GM19395 (cell line): ENCODE data around the gene GPR34.
"Not testable (repeated sequence)": the region's sequence is repeated elsewhere in the genome, so short reads cannot be mapped to it uniquely, and the experiment has no call there.

Experiments used
- ATAC-seq: cut with Tn5 transposase; IDR thresholded peaks from one replicate; pipeline ENCODE4 v1.9.1; 2021; ENCODE audit warnings: mild to moderate bottlenecking, moderate library complexity; ENCODE audit not compliant: unreplicated experiment

The GPR34 gene, protein sequence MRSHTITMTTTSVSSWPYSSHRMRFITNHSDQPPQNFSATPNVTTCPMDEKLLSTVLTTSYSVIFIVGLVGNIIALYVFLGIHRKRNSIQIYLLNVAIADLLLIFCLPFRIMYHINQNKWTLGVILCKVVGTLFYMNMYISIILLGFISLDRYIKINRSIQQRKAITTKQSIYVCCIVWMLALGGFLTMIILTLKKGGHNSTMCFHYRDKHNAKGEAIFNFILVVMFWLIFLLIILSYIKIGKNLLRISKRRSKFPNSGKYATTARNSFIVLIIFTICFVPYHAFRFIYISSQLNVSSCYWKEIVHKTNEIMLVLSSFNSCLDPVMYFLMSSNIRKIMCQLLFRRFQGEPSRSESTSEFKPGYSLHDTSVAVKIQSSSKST

DNA sequence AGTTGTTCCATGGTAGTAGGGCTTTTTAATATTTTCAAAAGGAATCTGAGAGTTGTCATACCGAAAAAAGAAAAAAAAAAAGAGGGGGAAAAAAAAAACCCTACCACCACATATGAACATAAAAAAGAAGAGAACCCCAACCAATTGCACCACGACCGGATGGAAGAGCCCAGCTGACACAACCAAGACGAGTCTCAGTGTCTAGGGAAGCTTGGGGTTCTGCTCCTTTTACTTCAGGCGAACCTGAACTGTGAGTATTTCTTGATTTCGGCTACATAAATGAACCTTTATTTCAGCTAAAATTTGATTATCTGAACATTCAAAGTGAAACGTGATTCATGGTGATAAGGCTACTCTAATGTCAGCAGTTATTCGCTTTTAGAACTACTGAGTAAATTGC, at the start of gene GPR34:
GPR34 (plus strand) TSS at position 139 of the 400 bp plus-strand sequence. CDS start 6,661 bp downstream, outside the sequence.
- peak; percentile 55 for ATAC-seq

DNA sequence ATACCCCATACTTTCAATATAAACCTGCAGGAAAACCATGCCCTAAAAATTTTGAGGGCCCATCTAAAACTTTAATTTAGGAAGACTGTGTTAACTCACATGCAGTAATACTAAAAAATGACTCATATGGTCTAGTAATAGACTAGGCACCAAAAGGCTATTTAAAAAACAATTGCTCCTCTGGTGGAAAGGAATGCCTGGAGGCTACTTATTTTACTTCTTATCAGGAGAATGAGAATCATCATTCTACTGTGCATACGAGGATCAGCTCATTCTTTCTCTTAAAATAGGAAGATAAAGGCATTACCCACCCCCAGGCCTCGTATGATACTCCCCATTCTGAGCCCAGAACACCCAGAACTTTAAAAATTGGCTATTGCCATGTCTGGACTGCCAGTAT, 42.6 kb upstream of the GPR34 start:
- not testable (repeated sequence) for ATAC-seq

DNA sequence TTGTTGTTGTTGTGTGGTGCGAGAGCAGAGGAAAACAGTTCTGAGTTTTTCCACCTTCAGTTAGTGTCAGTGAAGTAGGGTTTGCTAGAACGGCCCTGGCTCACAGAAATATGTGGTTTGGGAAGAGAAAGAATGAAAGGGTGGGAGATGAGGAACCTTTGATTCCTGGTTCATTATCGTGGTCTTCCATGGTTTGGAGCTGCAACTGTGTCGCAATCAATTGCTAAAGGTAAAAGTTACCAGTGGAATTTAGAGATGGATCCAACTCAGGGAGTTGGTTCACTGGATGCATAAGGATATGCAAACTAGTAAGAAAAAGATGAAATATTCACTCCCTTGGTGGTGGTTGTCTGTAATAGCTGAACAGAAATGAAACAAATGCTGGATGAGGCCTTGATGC, 35.6 kb upstream of the GPR34 start:
- no peak for ATAC-seq

DNA sequence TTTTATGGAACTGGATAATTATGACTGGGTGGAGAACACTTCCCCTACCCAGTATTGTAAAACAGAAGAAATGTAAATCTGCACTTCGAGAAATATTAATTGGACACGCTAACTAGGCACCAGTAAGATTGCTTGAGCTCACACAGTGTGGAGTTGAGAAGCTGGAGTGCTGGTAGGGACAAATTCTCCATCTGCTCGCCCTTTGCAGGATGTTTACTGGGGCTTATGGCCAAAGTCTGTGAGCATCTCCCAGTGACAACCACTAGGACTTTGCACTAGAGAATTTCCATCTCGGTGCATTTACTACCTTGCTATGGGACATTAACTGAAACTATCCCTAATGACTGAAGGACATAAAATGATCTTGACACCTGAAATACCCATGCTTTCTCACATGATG, 33.7 kb upstream of the GPR34 start:
- ATAC-seq = no peak

DNA sequence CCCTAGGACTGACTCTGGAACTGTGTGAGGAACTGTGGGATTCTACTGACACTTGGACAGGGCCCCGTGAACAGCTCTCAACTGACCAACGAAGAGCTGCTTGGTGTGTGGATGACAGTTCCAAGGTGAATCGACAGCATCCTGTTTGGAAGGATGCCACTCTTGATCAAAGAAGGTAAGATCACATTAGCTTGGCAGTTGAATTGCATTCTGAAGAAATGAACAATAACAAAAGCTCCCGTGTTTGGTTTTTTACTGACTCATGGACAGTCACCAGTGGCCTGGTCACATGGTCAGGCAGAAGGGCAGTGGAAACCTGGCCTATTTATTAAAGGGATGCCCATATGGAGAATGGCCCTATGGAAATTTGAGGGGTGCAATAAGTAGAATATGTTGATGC, 33.1 kb upstream of the GPR34 start:
- ATAC-seq = no peak

DNA sequence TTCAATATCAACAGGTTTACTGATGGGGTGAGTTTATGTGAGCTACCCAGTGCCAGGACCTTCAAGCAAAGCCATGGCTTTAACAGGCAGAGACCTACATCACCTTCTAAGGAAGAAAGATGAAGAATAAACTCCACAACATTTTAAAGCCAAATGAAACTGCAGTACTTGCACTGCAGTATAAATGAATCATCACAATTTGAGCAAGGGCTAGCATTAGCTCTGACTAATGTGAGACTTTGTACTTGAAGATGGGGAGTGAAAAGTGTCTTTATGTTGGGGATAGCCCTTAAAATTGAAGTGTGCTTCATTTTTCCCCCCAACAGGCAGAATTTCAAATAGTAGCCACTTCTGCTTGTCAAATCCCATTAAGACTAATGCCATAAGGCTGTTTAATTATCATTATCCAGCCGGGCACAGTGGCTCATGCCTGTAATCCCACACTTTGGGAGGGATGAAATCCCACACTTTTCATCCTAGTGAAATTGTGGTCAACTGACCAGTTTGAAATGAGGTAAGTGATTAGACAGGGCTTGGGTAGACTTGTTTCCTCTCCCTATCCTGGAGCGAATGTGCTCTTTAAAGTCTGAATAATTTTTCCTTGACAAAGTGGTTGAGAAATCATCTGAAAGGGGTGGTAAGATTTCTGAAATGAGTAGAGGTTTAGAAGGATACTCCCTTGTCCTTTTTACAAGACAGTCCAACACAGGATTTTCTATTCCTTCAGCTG, 27.2 kb upstream of the GPR34 start:
- ATAC-seq = no peak

DNA sequence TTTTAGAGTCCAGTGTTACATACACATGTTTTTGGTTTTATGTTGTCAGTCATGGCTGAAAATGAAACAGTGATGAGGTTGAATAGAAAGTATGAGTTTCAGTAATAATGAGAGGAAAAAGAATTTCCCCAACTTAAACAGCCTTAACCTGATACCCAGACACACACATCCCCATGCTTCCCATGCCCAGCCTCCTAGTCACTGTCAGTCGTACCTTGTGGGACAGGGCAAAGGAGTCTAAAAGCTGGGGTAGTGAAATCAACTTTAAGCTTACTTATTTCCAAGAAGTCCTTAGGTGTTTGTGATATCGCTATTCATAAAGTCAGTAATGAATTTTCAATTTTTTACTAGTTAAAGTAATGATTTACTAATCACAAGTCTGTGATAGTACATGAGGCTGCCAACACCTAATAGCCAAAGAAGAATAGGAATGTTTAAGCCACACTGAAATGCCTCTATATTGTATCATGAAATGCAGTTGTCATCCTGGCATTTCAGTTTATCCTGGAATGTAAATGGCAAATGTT, 24.3 kb upstream of the GPR34 start:
- ATAC-seq = peak; percentile 88

DNA sequence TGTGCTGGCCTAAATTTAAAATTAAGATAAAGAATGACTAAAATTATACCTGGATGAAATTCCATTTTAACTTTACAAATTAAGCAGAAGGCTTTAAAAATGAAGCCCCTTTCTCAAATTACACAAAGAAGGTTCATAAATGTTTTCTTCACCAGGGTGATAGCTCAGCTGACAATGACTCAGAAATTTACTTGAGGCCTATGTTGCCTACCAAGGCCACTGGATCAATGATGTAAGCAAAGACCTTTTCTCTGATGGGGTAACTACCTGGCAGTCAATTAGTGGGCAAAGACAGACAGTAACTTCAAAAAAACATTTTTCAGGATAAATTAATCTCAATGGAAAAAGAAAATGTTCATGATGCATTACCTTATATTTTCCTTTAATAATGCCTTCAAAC, 23.9 kb upstream of the GPR34 start:
- no peak for ATAC-seq

DNA sequence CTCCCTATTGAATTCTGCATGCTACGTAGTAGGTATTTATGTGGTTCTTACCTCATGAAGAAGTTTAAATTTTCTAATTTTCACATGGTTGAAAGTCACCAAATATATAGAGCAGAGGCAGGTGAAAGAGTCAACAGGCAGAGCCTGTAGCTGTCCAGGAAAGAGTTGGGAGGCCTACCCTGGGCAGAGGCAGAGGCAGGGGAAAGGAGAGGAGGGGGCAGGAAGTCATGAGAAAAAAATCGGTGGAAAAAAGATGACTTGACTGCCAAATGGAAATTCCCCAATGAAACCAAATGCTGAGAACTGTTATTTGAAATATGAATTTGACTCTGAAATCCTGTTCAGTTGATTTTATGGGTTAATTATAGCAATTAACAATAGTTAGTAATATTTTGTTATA, 23.1 kb upstream of the GPR34 start:
- ATAC-seq = no peak

DNA sequence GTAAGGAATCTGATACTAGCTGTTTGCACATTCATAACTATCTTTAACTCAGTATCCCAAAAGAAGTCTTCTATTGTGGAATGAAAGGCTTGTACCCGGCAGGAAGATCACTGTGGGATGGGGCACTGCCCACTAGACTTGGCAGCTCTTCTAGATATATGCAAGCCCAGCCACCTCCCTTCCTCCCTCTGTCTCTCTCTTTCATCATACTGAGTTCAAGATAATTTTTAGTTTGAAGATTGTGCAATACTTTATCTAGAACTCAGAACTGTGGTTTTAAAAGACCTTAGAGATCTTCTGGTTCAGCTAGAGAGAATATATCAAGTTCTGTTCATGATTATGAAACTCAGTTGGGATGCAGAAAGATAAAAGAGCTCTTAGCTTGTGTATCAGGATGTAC, 22.5 kb upstream of the GPR34 start:
- no peak for ATAC-seq

DNA sequence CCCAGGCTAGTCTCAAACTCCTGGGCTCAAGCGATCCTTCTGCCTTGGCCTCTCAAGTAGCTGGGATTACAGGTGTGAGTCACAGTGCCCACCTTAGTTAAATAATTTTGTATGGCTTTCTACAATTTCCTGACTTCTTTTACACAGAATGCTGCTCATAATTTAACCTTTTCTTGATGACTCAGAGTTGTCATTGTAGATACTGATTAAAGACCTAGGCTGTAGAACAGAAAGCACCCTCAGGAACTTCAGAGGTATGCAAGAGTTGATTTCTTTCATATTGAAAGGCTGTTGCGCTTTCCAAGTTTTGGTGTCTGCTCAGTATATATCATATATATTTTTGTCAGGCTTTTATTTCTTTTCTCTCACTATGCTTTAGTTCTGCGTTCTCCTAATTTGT, 21.1 kb upstream of the GPR34 start:
- ATAC-seq = no peak

DNA sequence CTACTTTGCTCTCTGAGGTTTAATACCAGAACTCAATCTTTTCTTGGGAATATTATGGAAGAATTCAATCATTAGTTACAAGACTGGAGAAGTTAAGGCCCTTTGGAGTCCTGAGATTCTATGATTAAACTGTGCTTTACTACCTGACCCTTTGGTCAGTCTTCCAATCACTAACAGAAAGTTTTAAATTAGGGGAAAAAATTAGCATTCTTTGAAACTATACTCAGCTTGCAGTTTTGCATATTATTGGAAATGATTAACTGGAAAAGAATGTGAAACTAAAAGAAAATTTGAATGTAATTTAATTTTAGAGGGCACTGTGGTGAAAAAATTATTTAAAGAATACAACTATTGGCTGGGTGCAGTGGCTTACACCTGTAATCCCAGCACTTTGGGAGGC, 18.7 kb upstream of the GPR34 start:
- no peak for ATAC-seq

DNA sequence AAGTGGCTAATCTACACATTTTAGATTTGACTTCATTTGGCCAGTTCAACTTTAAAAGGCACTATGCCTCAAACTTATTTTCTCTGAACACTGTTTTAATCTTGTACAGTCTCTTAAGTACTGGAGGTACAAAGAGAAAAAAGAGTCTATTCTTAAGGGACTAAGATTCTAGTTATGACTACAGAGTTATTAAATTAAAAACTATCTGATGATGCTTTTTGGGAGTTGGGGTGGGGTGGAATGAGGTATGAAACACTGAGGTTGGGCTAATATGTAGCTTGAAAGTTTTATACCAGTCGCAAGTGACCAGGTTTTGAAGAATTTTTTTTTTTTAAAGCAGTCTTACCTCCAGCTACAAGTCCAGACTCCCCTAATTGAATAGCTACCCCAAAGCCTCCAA, 17.7 kb upstream of the GPR34 start:
- no peak for ATAC-seq

DNA sequence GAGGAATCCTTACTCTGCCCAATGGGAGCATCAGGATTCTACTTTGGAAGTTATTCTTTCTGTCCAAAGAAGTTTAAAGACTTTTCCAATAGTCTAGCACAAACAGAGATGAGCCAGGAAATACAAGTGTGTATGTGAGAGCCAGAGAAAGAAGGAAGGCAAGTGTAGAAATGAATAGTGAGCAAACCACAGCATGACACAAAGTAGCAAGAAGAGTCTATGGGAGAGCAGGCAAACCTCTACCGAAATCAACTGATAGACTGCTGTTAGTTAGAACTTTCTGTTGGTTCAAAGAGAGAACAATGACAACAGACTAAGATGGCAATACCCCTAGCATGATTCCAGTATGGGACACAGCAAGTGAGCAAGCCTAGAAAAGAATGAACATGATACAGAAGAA, 16.1 kb upstream of the GPR34 start:
- no peak for ATAC-seq

DNA sequence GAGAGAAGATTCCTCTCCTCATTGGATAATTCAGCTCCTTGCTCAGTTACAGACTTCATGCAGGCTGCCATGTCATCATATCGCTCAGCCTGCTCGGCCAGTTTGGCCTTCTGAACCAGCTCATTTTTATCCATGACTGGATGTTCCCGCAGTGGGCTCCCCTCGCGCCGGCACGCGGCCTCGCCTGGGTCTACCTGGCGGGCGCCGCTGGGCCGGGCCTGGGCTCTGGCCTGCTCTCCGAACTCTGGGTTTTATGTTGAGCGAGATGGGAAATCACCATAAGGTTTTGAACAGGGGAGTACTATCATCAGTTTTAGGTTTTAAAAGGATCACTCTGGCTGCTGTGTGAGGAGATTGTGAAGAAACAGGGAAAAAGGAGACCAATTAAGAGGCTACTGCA, 12.4 kb upstream of the GPR34 start:
- not testable (repeated sequence) for ATAC-seq

DNA sequence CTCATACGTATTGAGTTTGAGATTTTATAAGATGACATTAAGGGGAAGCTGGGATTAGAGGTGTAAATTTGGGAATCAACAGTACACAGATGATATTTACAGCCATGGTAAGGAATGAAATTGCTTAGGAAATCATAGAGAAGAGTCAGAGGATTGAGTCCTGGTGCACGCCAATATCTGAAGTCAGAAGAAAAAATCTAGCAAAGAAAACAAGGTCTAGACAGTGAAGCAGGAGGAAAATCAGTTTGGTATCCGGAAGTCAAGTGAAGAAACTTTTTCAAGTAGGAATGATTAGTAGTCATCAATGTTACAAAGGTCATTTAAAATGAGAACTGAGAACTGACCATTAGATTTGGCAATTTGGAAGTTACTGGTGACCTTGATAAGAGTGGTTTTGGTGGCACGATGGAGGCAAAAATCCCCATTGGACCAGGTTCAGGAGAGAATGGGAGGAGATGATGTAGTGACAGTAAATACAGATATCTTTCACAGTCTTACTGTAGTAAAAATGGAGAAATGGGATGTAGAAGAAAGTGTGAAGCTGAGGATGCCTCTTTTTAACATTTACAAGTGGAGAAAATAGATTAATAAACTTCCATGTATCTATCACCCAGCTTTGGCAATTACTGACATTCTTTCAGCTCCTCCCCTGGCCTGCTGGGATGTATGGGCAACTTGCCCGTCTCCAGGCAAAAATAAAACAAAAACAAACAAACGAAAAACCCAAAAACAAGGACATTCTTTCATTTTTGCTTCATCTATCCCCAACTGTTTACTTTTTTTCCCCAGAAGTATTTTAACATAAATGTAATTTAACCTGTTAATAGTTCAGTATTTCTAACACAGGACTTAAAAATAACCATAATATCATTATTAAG, 11.4 kb upstream of the GPR34 start:
- ATAC-seq = no peak

DNA sequence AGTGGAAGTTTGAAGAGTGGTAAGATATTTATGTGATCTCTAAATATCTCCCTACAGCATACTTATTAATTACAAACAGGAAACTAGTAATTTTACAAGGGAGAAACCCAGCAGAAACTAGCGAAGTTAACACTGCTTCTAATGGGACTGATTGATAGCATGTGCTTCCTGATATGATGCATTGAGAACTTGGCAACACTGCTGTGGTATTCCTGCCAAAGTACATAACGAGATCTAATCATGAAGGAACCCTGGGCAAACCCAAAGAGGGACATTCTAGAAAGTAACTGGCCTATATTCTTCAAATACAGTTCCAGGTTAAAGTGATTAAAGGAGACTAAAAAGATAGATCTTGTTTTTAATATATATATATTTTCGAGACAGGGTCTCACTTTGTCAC, 4.6 kb upstream of the GPR34 start:
- ATAC-seq = no peak

DNA sequence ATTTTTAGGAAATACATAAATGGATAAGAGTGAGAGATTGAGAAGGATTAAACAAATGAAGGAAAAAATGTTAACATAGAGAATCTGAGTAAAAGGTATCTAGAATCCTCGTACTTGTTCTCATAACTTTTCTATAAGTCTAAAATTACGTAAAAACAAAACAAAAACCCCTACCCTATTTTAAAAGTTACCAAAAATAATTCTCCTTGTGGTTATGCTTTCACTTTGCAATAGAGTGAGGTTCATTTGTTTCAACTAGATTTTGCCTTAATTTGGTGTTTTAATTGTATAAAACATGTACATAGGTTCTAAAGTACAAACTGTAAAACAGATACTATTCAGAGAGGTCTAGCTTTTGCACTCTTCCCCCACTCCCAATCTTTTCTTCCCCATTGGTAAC, 3.8 kb upstream of the GPR34 start:
- ATAC-seq = no peak

DNA sequence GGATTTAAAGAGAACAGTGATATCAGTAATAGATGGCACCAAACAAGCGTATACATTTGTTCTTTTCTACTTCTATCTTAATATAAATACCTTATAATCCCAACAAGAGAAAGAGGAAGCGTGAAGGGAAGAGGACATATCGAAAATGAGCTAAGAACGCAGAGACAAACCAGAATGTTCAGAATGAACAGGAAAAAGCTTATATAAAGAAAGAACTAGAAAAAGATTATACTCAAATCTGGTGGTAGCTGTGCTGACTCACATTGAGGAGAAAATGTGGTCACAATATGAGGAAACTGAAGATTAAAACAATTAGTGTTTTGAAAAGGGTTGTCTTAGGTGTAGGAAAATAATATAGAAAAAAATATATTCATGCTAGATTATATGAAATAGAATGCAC, 2.0 kb upstream of the GPR34 start:
- ATAC-seq = no peak

DNA sequence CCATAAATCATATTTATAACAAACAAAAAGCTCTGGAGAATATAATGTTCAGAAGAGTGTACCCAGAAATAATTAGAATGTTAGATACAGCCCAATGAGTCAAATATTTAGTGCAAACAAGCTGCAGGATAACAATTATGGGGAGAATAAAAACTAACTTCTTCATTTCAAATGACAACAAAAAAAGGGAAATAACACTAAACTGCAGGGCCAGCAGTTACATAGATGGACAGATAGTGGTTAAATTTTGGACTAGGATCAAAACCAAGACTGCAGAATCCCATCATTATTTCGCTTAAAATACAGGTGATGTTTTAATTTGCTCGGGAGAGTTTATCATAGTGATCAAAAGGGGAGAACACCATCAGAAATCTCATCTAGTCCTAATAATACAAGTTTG, 617 bp upstream of the GPR34 start:
- no peak for ATAC-seq

DNA sequence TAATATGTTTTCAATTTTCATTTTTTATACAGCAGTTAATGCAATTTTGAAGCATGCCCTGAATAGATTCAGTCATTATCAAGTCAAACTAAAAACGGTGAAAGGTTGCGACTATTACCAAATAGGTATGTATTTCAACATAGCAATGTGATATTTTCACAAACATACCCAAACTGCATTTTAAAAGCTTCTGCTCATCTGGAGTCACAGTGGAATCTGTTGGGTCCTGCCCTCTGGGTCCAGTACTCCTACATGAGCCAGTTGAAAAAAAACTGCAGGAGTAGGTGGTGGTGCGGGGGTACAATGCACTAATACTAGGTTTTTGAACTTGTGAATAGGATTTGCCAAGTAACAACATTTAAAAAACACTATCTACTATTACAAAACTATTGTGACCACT, 938 bp downstream of the GPR34 start:
- no peak for ATAC-seq
